B cell (primary cell): ENCODE measurements around the gene PIP4K2C. TPM values are rescaled to one million over a fixed set of nuclear protein-coding genes. Genes with fewer than 3 reads are reported as not detected.

ENCODE experiments used
- polyA plus RNA-seq: library from polyadenylated mRNA; depleted of rRNA; stranded (reverse); fragments of >200 nt; gene quantifications from 2 replicates; pipeline ENCODE4 v1.2.3, GENCODE V29; 2012
- total RNA-seq, 2 donors: library from RNA; stranded (reverse); fragments of 120-200 nt in 1 of 2; gene quantifications; 1 replicate in 1 of 2; 2 replicates in 1 of 2; pipeline versions ENCODE4 v1.2.3 to v1.2.4, GENCODE V29; 2013 to 2022

PIP4K2C gene
- total and polyA plus RNA-seq, 2 donors (not counting 1 experiment from before 2014, with no cell fraction given) = 20.1 to 21.3 TPM

Other genes with a start within 250 kb of the PIP4K2C start
- 129 TPM in 2 replicates for gene R3HDM2, start 160.1 kb upstream of the PIP4K2C start, total RNA-seq
- 87.1 and 104 TPM in 2 replicates for gene R3HDM2, start 160.1 kb upstream of the PIP4K2C start, polyA plus RNA-seq
- 0.17 TPM in 1 of 2 replicates, not detected in the other for gene INHBC, start 156.4 kb upstream of the PIP4K2C start, total RNA-seq
- gene INHBC, start 156.4 kb upstream of the PIP4K2C start, polyA plus RNA-seq = 0.13 and 0.31 TPM in 2 replicates
- gene INHBE, start 135.9 kb upstream of the PIP4K2C start, total RNA-seq = not detected in 2 replicates
- not detected in 2 replicates for gene INHBE, start 135.9 kb upstream of the PIP4K2C start, polyA plus RNA-seq
- 3.9 and 4.1 TPM in 2 replicates for gene GLI1, start 131.4 kb upstream of the PIP4K2C start, total RNA-seq
- gene GLI1, start 131.4 kb upstream of the PIP4K2C start, polyA plus RNA-seq = 5.4 and 8.0 TPM in 2 replicates
- gene ARHGAP9, start 111.3 kb upstream of the PIP4K2C start, total RNA-seq = 154 and 161 TPM in 2 replicates
- gene ARHGAP9, start 111.3 kb upstream of the PIP4K2C start, polyA plus RNA-seq = 320 and 390 TPM in 2 replicates
- gene MARS1, start 103.1 kb upstream of the PIP4K2C start, total RNA-seq = 183 and 193 TPM in 2 replicates
- gene MARS1, start 103.1 kb upstream of the PIP4K2C start, polyA plus RNA-seq = 158 and 234 TPM in 2 replicates
- 35.6 and 39.5 TPM in 2 replicates for gene DDIT3, start 70.7 kb upstream of the PIP4K2C start, total RNA-seq
- gene DDIT3, start 70.7 kb upstream of the PIP4K2C start, polyA plus RNA-seq = 159 and 306 TPM in 2 replicates
- 121 TPM in 2 replicates for gene MBD6, start 68.4 kb upstream of the PIP4K2C start, total RNA-seq
- gene MBD6, start 68.4 kb upstream of the PIP4K2C start, polyA plus RNA-seq = 22.8 and 39.4 TPM in 2 replicates
- 94.3 and 97.6 TPM in 2 replicates for gene DCTN2, start 44.0 kb upstream of the PIP4K2C start, total RNA-seq
- gene DCTN2, start 44.0 kb upstream of the PIP4K2C start, polyA plus RNA-seq = 59.4 and 74.4 TPM in 2 replicates
- 0.56 and 0.67 TPM in 2 replicates for gene KIF5A, start 41.1 kb upstream of the PIP4K2C start, total RNA-seq
- 0.09 and 0.14 TPM in 2 replicates for gene KIF5A, start 41.1 kb upstream of the PIP4K2C start, polyA plus RNA-seq
- gene DTX3, start 13.6 kb downstream of the PIP4K2C start, total RNA-seq = 3.5 and 4.0 TPM in 2 replicates
- gene DTX3, start 13.6 kb downstream of the PIP4K2C start, polyA plus RNA-seq = 7.3 and 9.0 TPM in 2 replicates
- gene ARHGEF25, start 20.2 kb downstream of the PIP4K2C start, total RNA-seq = 0.15 TPM in 1 of 2 replicates, not detected in the other
- gene ARHGEF25, start 20.2 kb downstream of the PIP4K2C start, polyA plus RNA-seq = 0.12 TPM in 2 replicates
- 0.22 TPM in 1 of 2 replicates, not detected in the other for gene B4GALNT1, start 42.0 kb downstream of the PIP4K2C start, total RNA-seq
- 0.04 and 0.12 TPM in 2 replicates for gene B4GALNT1, start 42.0 kb downstream of the PIP4K2C start, polyA plus RNA-seq
- gene OS9, start 102.9 kb downstream of the PIP4K2C start, total RNA-seq = 182 and 200 TPM in 2 replicates
- 234 and 294 TPM in 2 replicates for gene OS9, start 102.9 kb downstream of the PIP4K2C start, polyA plus RNA-seq
- gene AGAP2, start 147.6 kb downstream of the PIP4K2C start, total RNA-seq = 27.0 and 27.6 TPM in 2 replicates
- gene AGAP2, start 147.6 kb downstream of the PIP4K2C start, polyA plus RNA-seq = 17.1 and 22.2 TPM in 2 replicates
- gene TSPAN31, start 153.8 kb downstream of the PIP4K2C start, total RNA-seq = 29.6 and 33.5 TPM in 2 replicates
- 24.0 and 26.8 TPM in 2 replicates for gene TSPAN31, start 153.8 kb downstream of the PIP4K2C start, polyA plus RNA-seq
- gene CDK4, start 161.1 kb downstream of the PIP4K2C start, total RNA-seq = 43.1 and 44.6 TPM in 2 replicates
- gene CDK4, start 161.1 kb downstream of the PIP4K2C start, polyA plus RNA-seq = 21.5 and 34.8 TPM in 2 replicates
- 81.4 and 83.1 TPM in 2 replicates for gene MARCHF9, start 163.9 kb downstream of the PIP4K2C start, total RNA-seq
- 120 and 128 TPM in 2 replicates for gene MARCHF9, start 163.9 kb downstream of the PIP4K2C start, polyA plus RNA-seq
- 0.79 and 1.1 TPM in 2 replicates for gene CYP27B1, start 175.9 kb downstream of the PIP4K2C start, total RNA-seq
- 0.66 and 2.1 TPM in 2 replicates for gene CYP27B1, start 175.9 kb downstream of the PIP4K2C start, polyA plus RNA-seq
- gene METTL1, start 180.9 kb downstream of the PIP4K2C start, total RNA-seq = 8.5 and 9.2 TPM in 2 replicates
- 9.1 and 9.6 TPM in 2 replicates for gene METTL1, start 180.9 kb downstream of the PIP4K2C start, polyA plus RNA-seq
- 1.3 and 2.6 TPM in 2 replicates for gene EEF1AKMT3, start 181.4 kb downstream of the PIP4K2C start, total RNA-seq
- 0.89 and 1.0 TPM in 2 replicates for gene EEF1AKMT3, start 181.4 kb downstream of the PIP4K2C start, polyA plus RNA-seq
- 20.6 and 20.9 TPM in 2 replicates for gene TSFM, start 191.6 kb downstream of the PIP4K2C start, total RNA-seq
- gene TSFM, start 191.6 kb downstream of the PIP4K2C start, polyA plus RNA-seq = 3.9 and 5.6 TPM in 2 replicates
- 5.3 and 6.9 TPM in 2 replicates for gene AVIL, start 227.5 kb downstream of the PIP4K2C start, total RNA-seq
- 3.4 and 3.5 TPM in 2 replicates for gene AVIL, start 227.5 kb downstream of the PIP4K2C start, polyA plus RNA-seq